Spleen (tissue), 11 donors: ENCODE results near the gene PPHLN1. TPM values are rescaled to one million over a fixed set of nuclear protein-coding genes. Genes with fewer than 3 reads are reported as not detected.
A peak's percentile ranks its signal among the peaks of the same experiment; 100 is the strongest.

Experiments
- DNase-seq: peaks from one replicate; pipeline ENCODE4 v3.0.0-alpha.2; 2020
- H3K27ac ChIP-seq, 8 donors: fragments of 200-600 bp; sonication (generic) in 7 of 8; 1 replicate in 4 of 8; 2 replicates in 4 of 8; pipeline versions ENCODE4 v1.5.0 to v1.8.0; 2016 to 2021; ENCODE audit warnings: inconsistent platforms in 4 of 8, mild to moderate bottlenecking in 4 of 8, moderate library complexity in 1 of 8
- H3K27me3 ChIP-seq, 7 donors: fragments of 200-600 bp; sonication (generic) in 6 of 7; replicated peaks in 1 of 7; 1 replicate in 4 of 7; 2 replicates in 3 of 7; pipeline versions ENCODE4 v1.5.0 to v1.8.0; 2016 to 2021; ENCODE audit warnings: inconsistent platforms in 3 of 7, mild to moderate bottlenecking in 1 of 7
- H3K36me3 ChIP-seq, 6 donors: fragments of 200-600 bp; sonication (generic) in 5 of 6; 1 replicate in 4 of 6; 2 replicates in 2 of 6; pipeline versions ENCODE4 v1.5.0 to v1.8.0; 2016 to 2021; ENCODE audit warnings: inconsistent platforms in 2 of 6
- H3K4me1 ChIP-seq, 6 donors: fragments of 200-600 bp; sonication (generic) in 5 of 6; 1 replicate in 3 of 6; 2 replicates in 3 of 6; pipeline versions ENCODE4 v1.5.0 to v1.8.0; 2016 to 2021; ENCODE audit warnings: inconsistent platforms in 3 of 6
- H3K4me3 ChIP-seq, 8 donors: fragments of 200-600 bp; sonication (generic) in 7 of 8; 1 replicate in 4 of 8; 2 replicates in 4 of 8; pipeline versions ENCODE4 v1.5.0 to v1.8.0; 2016 to 2021; ENCODE audit warnings: inconsistent platforms in 4 of 8, mild to moderate bottlenecking in 4 of 8, moderate library complexity in 2 of 8
- H3K9me3 ChIP-seq, 8 donors: fragments of 200-600 bp; sonication (generic) in 7 of 8; 1 replicate in 4 of 8; 2 replicates in 4 of 8; pipeline versions ENCODE4 v1.5.0 to v1.8.0; 2016 to 2021; ENCODE audit warnings: inconsistent platforms in 4 of 8
- CTCF ChIP-seq, 11 experiments: fragments of 200-600 bp in 7 of 11; fragments of 450-650 bp in 4 of 11; sonication (generic) in 4 of 11; IDR thresholded peaks in 8 of 11; conservative IDR thresholded peaks in 3 of 11; 1 replicate in 7 of 11; 2 replicates in 4 of 11; pipeline versions ENCODE4 v1.4.0 to v1.8.0; 2016 to 2021; ENCODE audit warnings: antibody characterized with exemption in 11 of 11, inconsistent platforms in 4 of 11, mild to moderate bottlenecking in 1 of 11
- POLR2A ChIP-seq, 3 donors: fragments of 450-650 bp; IDR thresholded peaks; one replicate each; pipeline ENCODE4 v1.5.1; 2017; ENCODE audit warnings: antibody characterized with exemption in 3 of 3, mild to moderate bottlenecking in 1 of 3
- POLR2AphosphoS5 ChIP-seq, 3 donors: sonication (generic); formaldehyde crosslinking; IDR thresholded peaks; one replicate each; pipeline ENCODE4 v1.5.1; 2017; ENCODE audit warnings: antibody characterized with exemption in 3 of 3
- WGBS, 5 donors: extraction: QIAGEN DNeasy Blood & Tissue Kit in 3 of 5; methylation state at CpG; one replicate each; pipeline versions ENCODE4 v1.1.5 to v1.1.7; 2013 to 2018; 5-methylcytosine and 5-hydroxymethylcytosine counted together
- intact Hi-C: fragments of 100-400 bp; cut with DNase I; formaldehyde crosslinking; loops from one replicate; pipeline ENCODE4 v1.15.0; 2023; ENCODE audit warnings: low total_unique reads
- polyA plus RNA-seq, 3 donors: library from polyadenylated mRNA; stranded (reverse); fragments of 200-250 nt; gene quantifications; one replicate each; pipeline ENCODE4 v1.2.1, GENCODE V29; 2013
- total RNA-seq, 7 donors: library from RNA; depleted of rRNA in 3 of 7; stranded (reverse); fragments of >200 nt in 3 of 7; fragmentation: NEBNext Ultra II Directional in 4 of 7; extraction: Animal tissue kit (Norgen Biotek cat#: 25700) in 4 of 7; gene quantifications; one replicate each; pipeline versions ENCODE4 v1.1.0 to v1.2.1, GENCODE V29; 2016 to 2021
- donor health status: healthy with polysubstance abuse.
- donor health status: DM: no; HTN: no; CAD: no; lungs with moderate emphysema.
- donor health status: DM: no; HTN: no; CAD: no.
- donor health status: Bipolar disorder and iron deficiency.
- donor health status: healthy.
- donor health status: DM: no; HTN: no; CAD: no.
- donor health status: DM: yes; HTN: yes; CAD: no.

The PPHLN1 gene
- total and polyA plus RNA-seq, 10 donors = 39.6 to 103 (median 65.2) TPM

- Histone ChIP-seq H3K36me3 (peaks cover 0 to 48% (median 7%) of the 10 kb centered on the region in 6 donors), H3K27me3 (no peaks in the 10 kb centered on the region), H3K27ac (no peak overlapping the region), H3K9me3 (no peaks in the 10 kb centered on the region), H3K4me1 (peaks cover 0 to 9% (median 0%) of the 10 kb centered on the region in 6 donors), H3K4me3 (no peak overlapping the region)
- no peak for DNase-seq
- intact Hi-C loops = no loop called here
- 69 to 90% (median 80%) methylated on average over 2 of the region's 2 CpGs for WGBS, 5 donors
- no peak for TF ChIP-seq CTCF (IDR thresholded peaks at IDR 0.05 in 8 of 11, conservative IDR thresholded peaks at IDR 0.05 in 3 of 11)
- no peak for TF ChIP-seq POLR2AphosphoS5 (IDR thresholded peaks at IDR 0.05)
- no peak for TF ChIP-seq POLR2A (IDR thresholded peaks at IDR 0.05)
These were observed 83.5 kb downstream of the PPHLN1 start for GRCh38 chr12:42409471-42409870.

GRCh38 chr12:42410340-42410739 is 84.4 kb downstream of the PPHLN1 start:
- H3K4me3 ChIP-seq = no peak overlapping the region
- intact Hi-C loops = no loop called here
- H3K36me3 ChIP-seq = peaks cover 0 to 46% (median 4%) of the 10 kb centered on the region in 6 donors
- peaks cover 0 to 9% (median 0%) of the 10 kb centered on the region in 6 donors for H3K4me1 ChIP-seq
- 81 to 90% (median 83%) methylated on average over 1 of the region's 1 CpG for WGBS, 5 donors
- no peak overlapping the region for H3K27ac ChIP-seq
- TF ChIP-seq CTCF (IDR thresholded peaks at IDR 0.05 in 8 of 11, conservative IDR thresholded peaks at IDR 0.05 in 3 of 11) (no peak), POLR2AphosphoS5 (IDR thresholded peaks at IDR 0.05) (no peak), POLR2A (IDR thresholded peaks at IDR 0.05) (no peak)
- H3K9me3 ChIP-seq = no peaks in the 10 kb centered on the region
- no peaks in the 10 kb centered on the region for H3K27me3 ChIP-seq
- no peak for DNase-seq

DNA sequence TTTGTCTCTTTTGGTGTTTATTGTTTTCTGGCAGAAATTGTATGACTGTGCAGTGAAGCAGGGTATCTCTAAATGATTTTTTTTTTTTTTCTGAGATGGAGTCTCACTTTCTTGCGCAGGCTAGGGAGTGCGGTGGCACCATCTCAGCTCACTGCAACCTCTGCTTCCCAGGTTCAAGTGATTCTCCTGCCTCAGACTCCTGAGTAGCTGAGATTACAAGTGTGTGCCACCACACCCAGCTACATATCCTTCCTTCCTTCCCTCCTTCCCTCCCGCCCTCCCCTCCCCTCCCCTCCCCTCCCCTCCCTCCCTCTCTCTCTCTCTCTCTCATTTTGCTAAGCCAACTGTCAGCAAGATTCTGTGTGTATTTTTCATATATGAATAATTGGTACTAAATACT is 94.4 kb downstream of the PPHLN1 start:
- Histone ChIP-seq H3K4me1 (peaks cover 14 to 49% (median 29%) of the 10 kb centered on the region in 6 donors), H3K27ac (peak overlapping the region in 2 of 8 donors; percentile 19 to 47), H3K27me3 (no peaks in the 10 kb centered on the region), H3K36me3 (peaks cover 0 to 5% (median 0%) of the 10 kb centered on the region in 6 donors), H3K9me3 (no peaks in the 10 kb centered on the region), H3K4me3 (no peak overlapping the region)
- intact Hi-C loops = no loop called here
- TF ChIP-seq CTCF (IDR thresholded peaks at IDR 0.05 in 8 of 11, conservative IDR thresholded peaks at IDR 0.05 in 3 of 11) = no peak
- no peak for TF ChIP-seq POLR2AphosphoS5 (IDR thresholded peaks at IDR 0.05)
- TF ChIP-seq POLR2A (IDR thresholded peaks at IDR 0.05) = no peak
- DNase-seq = no peak
- WGBS, 5 donors = 43 to 76% (median 64%) methylated on average over 2 to 3 of the region's 3 CpGs

DNA sequence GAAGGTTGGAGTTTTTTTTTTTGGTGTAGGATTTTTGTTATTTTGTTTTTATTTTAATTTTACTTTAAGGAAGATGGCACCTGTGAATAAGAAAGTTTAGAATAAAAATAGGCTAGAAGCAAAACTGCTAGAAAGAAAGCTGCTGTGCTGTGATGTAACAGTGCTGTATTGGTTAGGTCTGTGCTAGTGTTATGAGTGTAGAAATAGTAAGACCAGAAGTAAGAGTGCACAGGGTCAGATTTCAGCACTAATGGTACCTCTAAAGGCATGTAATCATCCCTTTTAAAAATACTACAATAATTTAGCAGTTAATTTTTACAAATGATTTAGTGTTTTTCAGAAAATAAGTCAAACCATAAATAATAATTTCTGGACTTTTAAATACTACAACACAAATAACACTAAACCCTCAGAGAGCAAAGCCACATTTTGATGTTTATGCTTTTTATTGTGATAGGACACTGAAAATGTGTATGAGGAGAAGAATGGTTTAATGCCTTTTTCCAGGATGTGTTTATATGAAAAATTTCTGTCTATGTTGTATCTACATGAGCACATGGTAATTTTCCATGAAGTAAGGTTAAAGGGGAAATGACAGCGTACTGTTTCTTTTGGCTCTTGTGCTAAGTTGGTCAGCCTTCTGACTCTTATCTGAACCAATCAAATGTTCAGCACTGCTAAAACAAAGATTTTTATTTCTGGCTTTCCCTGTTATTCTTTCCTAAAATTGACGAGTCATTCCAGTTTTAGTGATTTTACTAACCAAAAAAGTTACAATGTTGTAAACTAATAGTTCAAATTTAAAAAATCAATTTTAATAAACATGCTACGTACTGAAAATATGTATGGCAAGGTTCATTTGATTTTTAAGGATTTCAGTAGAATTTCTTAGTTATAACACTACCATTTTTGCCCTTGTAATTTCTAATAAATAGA is 96.1 kb downstream of the PPHLN1 start:
- Histone ChIP-seq H3K4me3 (no peak overlapping the region), H3K27me3 (no peaks in the 10 kb centered on the region), H3K9me3 (no peaks in the 10 kb centered on the region), H3K4me1 (peaks cover 14 to 43% (median 31%) of the 10 kb centered on the region in 6 donors), H3K27ac (peak overlapping the region in 6 of 8 donors; percentile 3 to 47 (median 28)), H3K36me3 (peaks cover 0 to 5% (median 0%) of the 10 kb centered on the region in 6 donors)
- intact Hi-C loops = no loop called here
- WGBS, 5 donors = 65 to 80% (median 70%) methylated on average over 3 of the region's 3 CpGs
- TF ChIP-seq POLR2AphosphoS5 (IDR thresholded peaks at IDR 0.05) (no peak), POLR2A (IDR thresholded peaks at IDR 0.05) (no peak), CTCF (IDR thresholded peaks at IDR 0.05 in 8 of 11, conservative IDR thresholded peaks at IDR 0.05 in 3 of 11) (no peak)
- no peak for DNase-seq
